Hematopoietic multipotent progenitor cell treated with erythropoietin and hydrocortisone succinate and interleukin-3 and kit ligand, for 15 days (in vitro differentiated cells): ENCODE results near the gene HEXIM1.

Source experiments
- DNase-seq: peaks from one replicate; pipeline ENCODE4 v3.0.0-alpha.2; 2015; ENCODE audit warnings: low spot score

HEXIM1 gene

GRCh38 chr17:45146890-45147580 lies 1.2 kb upstream of the HEXIM1 start:
- DNase-seq, result peak; percentile 66

- DNase-seq, result peak; percentile 94
Measured at GRCh38 chr17:45147581-45148182, 593 bp upstream of the HEXIM1 start.

GRCh38 chr17:45149037-45149668 lies 878 bp downstream of the HEXIM1 start:
- peak; percentile 82 for DNase-seq

GRCh38 chr17:45149669-45150664 lies 1.7 kb downstream of the HEXIM1 start:
- peak; percentile 51 for DNase-seq

GRCh38 chr17:45150911-45151809 lies 2.9 kb downstream of the HEXIM1 start:
- DNase-seq, result no peak

- DNase-seq, result no peak
Measured at GRCh38 chr17:45155029-45155428, 6.8 kb downstream of the HEXIM1 start.

GRCh38 chr17:45155483-45155882 lies 7.2 kb downstream of the HEXIM1 start:
- no peak for DNase-seq

GRCh38 chr17:45156242-45156641 lies 8.0 kb downstream of the HEXIM1 start:
- no peak for DNase-seq

GRCh38 chr17:45160447-45161287 lies 12.4 kb downstream of the HEXIM1 start:
- DNase-seq, result peak; percentile 63

GRCh38 chr17:45161288-45162024 lies 13.2 kb downstream of the HEXIM1 start, which contains the start of gene HEXIM2:
Gene HEXIM2 (plus strand): TSS chr17:45161875. CDS start chr17:45162794, 919 bp downstream.
- DNase-seq, result peak; percentile 100

GRCh38 chr17:45162025-45162687 lies 13.9 kb downstream of the HEXIM1 start:
- DNase-seq, result no peak

GRCh38 chr17:45164734-45165269 lies 16.5 kb downstream of the HEXIM1 start:
- DNase-seq, result no peak

- no peak for DNase-seq
Measured at GRCh38 chr17:45168991-45169752, 20.9 kb downstream of the HEXIM1 start.

GRCh38 chr17:45170280-45170930 lies 22.1 kb downstream of the HEXIM1 start:
- DNase-seq, result no peak

- peak; percentile 2 for DNase-seq
Measured at GRCh38 chr17:45170931-45171337, 22.7 kb downstream of the HEXIM1 start.

GRCh38 chr17:45171338-45172231 lies 23.3 kb downstream of the HEXIM1 start:
- DNase-seq, result no peak
